Fibroblast of lung (primary cell): ENCODE data around the gene ARMC6. TPM values are rescaled to one million over a fixed set of nuclear protein-coding genes. Genes with fewer than 3 reads are reported as not detected.

Experiments used
- DNase-seq, 2 donors: peaks; one replicate each; pipeline versions ENCODE4 v3.0.0 to v3.0.0-alpha.2; 2010; ENCODE audit warnings: low read depth in 2 of 2
- H2AFZ ChIP-seq: 2 replicates; pipeline ENCODE4 v1.5.1; 2012; ENCODE audit warnings: low read length, control low read depth, inconsistent platforms
- H3K27ac ChIP-seq: 2 replicates; pipeline ENCODE4 v1.5.1; 2011; ENCODE audit warnings: low read length, control low read depth; ENCODE audit not compliant: insufficient read depth
- H3K27me3 ChIP-seq: 2 replicates; pipeline ENCODE4 v1.5.1; 2011; ENCODE audit warnings: mild to moderate bottlenecking, low read length; ENCODE audit not compliant: control insufficient read depth, insufficient read depth
- H3K36me3 ChIP-seq: 2 replicates; pipeline ENCODE4 v1.5.1; 2011; ENCODE audit warnings: low read length; ENCODE audit not compliant: control insufficient read depth, insufficient read depth
- H3K4me1 ChIP-seq: 2 replicates; pipeline ENCODE4 v1.5.1; 2011; ENCODE audit warnings: low read length; ENCODE audit not compliant: control insufficient read depth, insufficient read depth; ENCODE audit errors: extremely low read depth
- H3K4me2 ChIP-seq: 2 replicates; pipeline ENCODE4 v1.5.1; 2011; ENCODE audit warnings: low read length, control low read depth; ENCODE audit not compliant: insufficient read depth; ENCODE audit errors: extremely low read depth
- H3K4me3 ChIP-seq, 4 experiments: fragments of 200-600 bp in 1 of 4; sonication (generic) in 1 of 4; replicated peaks in 1 of 4; 2 replicates each; pipeline ENCODE4 v1.5.1; 2011 to 2016; ENCODE audit warnings: low read length in 4 of 4, low read depth in 3 of 4, mild to moderate bottlenecking in 3 of 4, control low read depth in 2 of 4, inconsistent platforms in 1 of 4, mixed read lengths in 1 of 4; ENCODE audit not compliant: insufficient read depth in 1 of 4; ENCODE audit errors: control extremely low read depth in 1 of 4
- H3K79me2 ChIP-seq: 2 replicates; pipeline ENCODE4 v1.5.1; 2012; ENCODE audit warnings: mild to moderate bottlenecking, low read length, inconsistent platforms; ENCODE audit not compliant: control insufficient read depth, insufficient read depth
- H3K9ac ChIP-seq: 2 replicates; pipeline ENCODE4 v1.5.1; 2011; ENCODE audit warnings: mild to moderate bottlenecking, low read length, control low read depth; ENCODE audit not compliant: insufficient read depth
- H3K9me3 ChIP-seq: 2 replicates; pipeline ENCODE4 v1.5.1; 2012; ENCODE audit warnings: low read depth, low read length; ENCODE audit not compliant: control insufficient read depth, insufficient read depth
- H4K20me1 ChIP-seq: 2 replicates; pipeline ENCODE4 v1.5.1; 2011; ENCODE audit warnings: low read length; ENCODE audit not compliant: control insufficient read depth, insufficient read depth; ENCODE audit errors: extremely low read depth
- CTCF ChIP-seq, 2 donors: IDR thresholded peaks in 1 of 2; conservative IDR thresholded peaks in 1 of 2; 1 replicate in 1 of 2; 2 replicates in 1 of 2; pipeline ENCODE4 v1.5.1; 2011 to 2012; ENCODE audit warnings: low read length in 2 of 2, control low read depth in 1 of 2, inconsistent platforms in 1 of 2, low read depth in 1 of 2, mild to moderate bottlenecking in 1 of 2
- EZH2 ChIP-seq: IDR thresholded peaks from 2 replicates; pipeline ENCODE4 v1.5.1; 2012; ENCODE audit warnings: low read length, control low read depth, mild to moderate bottlenecking; ENCODE audit errors: missing control alignments
- polyA plus RNA-seq, 2 donors: library from polyadenylated mRNA; depleted of rRNA in 1 of 2; stranded (reverse) in 1 of 2; unstranded in 1 of 2; fragments of >200 nt; gene quantifications; 2 replicates each; pipeline ENCODE4 v1.2.1, GENCODE V29; 2011 to 2012; ENCODE audit warnings: missing spikeins in 1 of 2
- total RNA-seq: library from RNA; depleted of rRNA; stranded (reverse); fragments of >200 nt; gene quantifications from 2 replicates; pipeline ENCODE4 v1.2.1, GENCODE V29; 2014

The ARMC6 gene
- total and polyA plus RNA-seq, 2 donors (not counting 1 experiment from before 2014, with no cell fraction given): 14.0 to 35.8 TPM

GRCh38 chr19:18991006-18991405 lies 42.4 kb upstream of the ARMC6 start:
- H3K4me1 ChIP-seq: peaks cover 5% of the 10 kb centered on the region
- no peak overlapping the region for H2AFZ ChIP-seq
- H3K36me3 ChIP-seq: peaks cover 22% of the 10 kb centered on the region
- no peak overlapping the region for H3K27ac ChIP-seq
- no peak for TF ChIP-seq CTCF (conservative IDR thresholded peaks at IDR 0.05 in 1 of 2, IDR thresholded peaks at IDR 0.05 in 1 of 2; ENCODE audit: low read depth in 1 of 2, low read length in 2 of 2)
- no peak for TF ChIP-seq EZH2
- DNase-seq: no peak
- H4K20me1 ChIP-seq: no peaks in the 10 kb centered on the region
- H3K9ac ChIP-seq: no peak overlapping the region
- no peaks in the 10 kb centered on the region for H3K79me2 ChIP-seq
- no peaks in the 10 kb centered on the region for H3K27me3 ChIP-seq
- no peak overlapping the region for H3K4me2 ChIP-seq
- H3K9me3 ChIP-seq: no peaks in the 10 kb centered on the region
- H3K4me3 ChIP-seq: no peak overlapping the region

GRCh38 chr19:18991468-18991867 lies 41.9 kb upstream of the ARMC6 start:
- Histone ChIP-seq H4K20me1 (no peaks in the 10 kb centered on the region), H3K4me1 (peaks cover 7% of the 10 kb centered on the region), H3K36me3 (peaks cover 22% of the 10 kb centered on the region), H3K27ac (no peak overlapping the region), H3K4me2 (no peak overlapping the region), H3K9ac (no peak overlapping the region), H3K4me3 (no peak overlapping the region), H3K9me3 (no peaks in the 10 kb centered on the region), H2AFZ (no peak overlapping the region), H3K27me3 (no peaks in the 10 kb centered on the region), H3K79me2 (no peaks in the 10 kb centered on the region)
- DNase-seq: no peak
- TF ChIP-seq CTCF (conservative IDR thresholded peaks at IDR 0.05 in 1 of 2, IDR thresholded peaks at IDR 0.05 in 1 of 2; ENCODE audit: low read depth in 1 of 2, low read length in 2 of 2): no peak
- TF ChIP-seq EZH2: no peak

- Histone ChIP-seq H3K36me3 (peaks cover 22% of the 10 kb centered on the region), H3K9ac (no peak overlapping the region), H3K27me3 (no peaks in the 10 kb centered on the region), H4K20me1 (no peaks in the 10 kb centered on the region), H3K9me3 (no peaks in the 10 kb centered on the region), H3K4me2 (no peak overlapping the region), H2AFZ (no peak overlapping the region), H3K4me3 (no peak overlapping the region), H3K4me1 (peaks cover 7% of the 10 kb centered on the region), H3K79me2 (no peaks in the 10 kb centered on the region), H3K27ac (no peak overlapping the region)
- no peak for TF ChIP-seq CTCF (conservative IDR thresholded peaks at IDR 0.05 in 1 of 2, IDR thresholded peaks at IDR 0.05 in 1 of 2; ENCODE audit: low read depth in 1 of 2, low read length in 2 of 2)
- no peak for TF ChIP-seq EZH2
- no peak for DNase-seq
Observed at GRCh38 chr19:18992696-18993095, 40.7 kb upstream of the ARMC6 start.
